SIG-M5 treated with dmso at 0.1 percent for 504 hours (cell line): ENCODE results near the gene ECE1.

ENCODE experiments used
- DNase-seq: peaks from one replicate; lab custom pipeline; 2025; ENCODE audit not compliant: unreplicated experiment; lab: John Stamatoyannopoulos, UW

Gene ECE1

GRCh38 chr1:21255284-21255942 lies 34.9 kb downstream of the ECE1 start:
- DNase-seq: peak; percentile 51

- no peak for DNase-seq
Measured at GRCh38 chr1:21254335-21254951, 35.8 kb downstream of the ECE1 start.

- peak; percentile 59 for DNase-seq
Measured at GRCh38 chr1:21251773-21252471, 38.3 kb downstream of the ECE1 start.

GRCh38 chr1:21249940-21250493 lies 40.2 kb downstream of the ECE1 start:
- DNase-seq: no peak

- no peak for DNase-seq
Measured at GRCh38 chr1:21247892-21248715, 42.2 kb downstream of the ECE1 start.

- no peak for DNase-seq
Measured at GRCh38 chr1:21246905-21247642, 43.2 kb downstream of the ECE1 start.

GRCh38 chr1:21245688-21246229 lies 44.5 kb downstream of the ECE1 start:
- no peak for DNase-seq

GRCh38 chr1:21244986-21245687 lies 45.1 kb downstream of the ECE1 start:
- DNase-seq: no peak

GRCh38 chr1:21244154-21244553 lies 46.1 kb downstream of the ECE1 start:
- no peak for DNase-seq

GRCh38 chr1:21242846-21243245 lies 47.4 kb downstream of the ECE1 start:
- DNase-seq: no peak

- no peak for DNase-seq
Measured at GRCh38 chr1:21241771-21242581, 48.3 kb downstream of the ECE1 start.

- DNase-seq: no peak
Measured at GRCh38 chr1:21240706-21241105, 49.6 kb downstream of the ECE1 start.

GRCh38 chr1:21239221-21239620 lies 51.0 kb downstream of the ECE1 start:
- no peak for DNase-seq

GRCh38 chr1:21238141-21238800 lies 52.0 kb downstream of the ECE1 start:
- no peak for DNase-seq

- no peak for DNase-seq
Measured at GRCh38 chr1:21237446-21238088, 52.7 kb downstream of the ECE1 start.

GRCh38 chr1:21236178-21236577 lies 54.1 kb downstream of the ECE1 start:
- DNase-seq: no peak

GRCh38 chr1:21234779-21235178 lies 55.5 kb downstream of the ECE1 start:
- DNase-seq: no peak

GRCh38 chr1:21233490-21233889 lies 56.8 kb downstream of the ECE1 start:
- DNase-seq: no peak
